ENCODE results near the gene RRAS2. TPM values are rescaled to one million over a fixed set of nuclear protein-coding genes. Genes with fewer than 3 reads are reported as not detected.

The RRAS2 gene
- total RNA-seq, 1 donor from 2014 or later: 35.8 TPM

- no peak for ATAC-seq
- H3K27ac ChIP-seq: no peak overlapping the region
- no peak for DNase-seq
- no peak for TF ChIP-seq CTCF (IDR thresholded peaks at IDR 0.05)
- H3K4me1 ChIP-seq: peaks cover under 1% of the 10 kb centered on the region
- no peaks in the 10 kb centered on the region for H3K9me3 ChIP-seq
- no peak overlapping the region for H3K4me3 ChIP-seq
- H3K27me3 ChIP-seq (ENCODE audit: low read depth): no peaks in the 10 kb centered on the region
- intact Hi-C loops (cut with DNase I): no loop called here
- no peaks in the 10 kb centered on the region for H3K36me3 ChIP-seq
These were observed 27.1 kb upstream of the RRAS2 start for GRCh38 chr11:14386081-14386480.

GRCh38 chr11:14384338-14384737 lies 25.4 kb upstream of the RRAS2 start:
- TF ChIP-seq CTCF (IDR thresholded peaks at IDR 0.05): no peak
- Histone ChIP-seq H3K27me3 (ENCODE audit: low read depth) (no peaks in the 10 kb centered on the region), H3K4me3 (no peak overlapping the region), H3K9me3 (no peaks in the 10 kb centered on the region), H3K36me3 (no peaks in the 10 kb centered on the region), H3K27ac (no peak overlapping the region), H3K4me1 (peaks cover 5% of the 10 kb centered on the region)
- ATAC-seq: no peak
- DNase-seq: no peak
- intact Hi-C loops (cut with DNase I): no loop called here

GRCh38 chr11:14381968-14382367 lies 23.0 kb upstream of the RRAS2 start:
- intact Hi-C loops (cut with DNase I): no loop called here

GRCh38 chr11:14380947-14381561 lies 22.1 kb upstream of the RRAS2 start:
- H3K36me3 ChIP-seq: no peaks in the 10 kb centered on the region
- intact Hi-C loops (cut with DNase I): no loop called here
- H3K4me1 ChIP-seq: peaks cover 5% of the 10 kb centered on the region
- peak; percentile 81 for DNase-seq
- peak overlapping the region; percentile 72 for H3K27ac ChIP-seq
- H3K9me3 ChIP-seq: no peaks in the 10 kb centered on the region
- peak; percentile 95 to 97 for ATAC-seq
- TF ChIP-seq CTCF (IDR thresholded peaks at IDR 0.05): no peak
- no peaks in the 10 kb centered on the region for H3K27me3 ChIP-seq (ENCODE audit: low read depth)
- H3K4me3 ChIP-seq: peak overlapping the region; percentile 56

More at GRCh38 chr11:14381968-14382367, 23.0 kb upstream of the RRAS2 start:
- no peak for TF ChIP-seq CTCF (IDR thresholded peaks at IDR 0.05)
- Histone ChIP-seq H3K4me3 (no peak overlapping the region), H3K27ac (no peak overlapping the region), H3K4me1 (peaks cover 5% of the 10 kb centered on the region), H3K27me3 (ENCODE audit: low read depth) (no peaks in the 10 kb centered on the region), H3K36me3 (no peaks in the 10 kb centered on the region), H3K9me3 (no peaks in the 10 kb centered on the region)
- DNase-seq (no peak), ATAC-seq (no peak)

GRCh38 chr11:14380125-14380936 lies 21.3 kb upstream of the RRAS2 start:
- peaks cover 5% of the 10 kb centered on the region for H3K4me1 ChIP-seq
- no peaks in the 10 kb centered on the region for H3K27me3 ChIP-seq (ENCODE audit: low read depth)
- ATAC-seq: no peak
- H3K27ac ChIP-seq: peak overlapping the region; percentile 72
- peak overlapping the region; percentile 56 for H3K4me3 ChIP-seq
- H3K9me3 ChIP-seq: no peaks in the 10 kb centered on the region
- H3K36me3 ChIP-seq: no peaks in the 10 kb centered on the region
- intact Hi-C loops (cut with DNase I): no loop called here
- no peak for DNase-seq
- no peak for TF ChIP-seq CTCF (IDR thresholded peaks at IDR 0.05)

All from lower lobe of right lung (tissue), 2 donors.